Measurements from ENCODE around the gene ZNF385B. TPM values are rescaled to one million over a fixed set of nuclear protein-coding genes. Genes with fewer than 3 reads are reported as not detected.

The ZNF385B gene
- total RNA-seq, 2 donors from 2014 or later = not detected

- Mint-ChIP-seq H3K36me3 (no peaks in the 10 kb centered on the region), H3K27ac (no peak overlapping the region), H3K9me3 (peaks cover 0 to 6% of the 10 kb centered on the region in 2 donors)
- ATAC-seq (no peak), DNase-seq (ENCODE audit: low spot score in 2 of 2) (no peak)
Measured at GRCh38 chr2:179612108-179612507, 249.3 kb downstream of the ZNF385B start.

DNA sequence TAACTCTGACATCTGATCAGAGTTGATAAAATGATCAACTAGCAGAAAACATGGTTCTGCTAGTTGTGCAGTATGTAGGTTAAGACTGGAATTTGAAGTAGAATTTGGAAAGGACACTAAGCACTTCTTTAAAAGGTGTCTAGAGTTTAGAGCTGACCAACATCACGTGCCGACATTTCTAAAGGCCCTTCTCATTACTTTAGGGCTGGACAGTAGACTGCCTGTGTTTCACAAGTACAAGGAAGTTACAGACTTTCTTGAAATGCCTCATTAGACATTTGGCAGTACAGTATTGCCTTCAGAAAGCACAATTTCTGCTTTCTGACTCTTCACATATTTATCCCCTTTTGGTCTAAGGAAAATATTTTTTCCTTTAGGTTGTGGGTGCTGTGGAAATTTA, 255.3 kb downstream of the ZNF385B start:
- DNase-seq (ENCODE audit: low spot score in 2 of 2) = no peak
- Mint-ChIP-seq H3K27ac (no peak overlapping the region), H3K36me3 (no peaks in the 10 kb centered on the region), H3K9me3 (no peaks in the 10 kb centered on the region)
- no peak for ATAC-seq

DNA sequence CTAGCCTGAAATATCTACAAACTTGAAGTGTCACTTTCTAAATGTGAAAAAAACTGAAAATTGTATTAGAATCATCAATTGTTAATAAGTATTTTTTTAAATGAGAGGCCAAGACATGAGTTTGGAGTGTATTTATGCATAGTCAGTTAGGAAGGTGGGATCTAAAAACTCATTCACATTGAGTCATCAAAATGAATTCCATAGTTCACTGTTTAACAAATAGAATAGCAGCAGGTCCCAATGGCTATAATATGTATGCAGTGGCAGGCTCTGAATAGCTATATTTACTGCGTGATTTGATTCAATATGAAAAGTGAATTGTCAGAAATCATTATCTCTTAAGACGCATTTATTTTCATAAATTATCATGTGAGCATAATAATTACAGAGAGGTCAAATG, 256.1 kb downstream of the ZNF385B start:
- no peaks in the 10 kb centered on the region for H3K36me3 Mint-ChIP-seq
- H3K27ac Mint-ChIP-seq = no peak overlapping the region
- no peaks in the 10 kb centered on the region for H3K9me3 Mint-ChIP-seq
- DNase-seq (ENCODE audit: low spot score in 2 of 2) (no peak), ATAC-seq (no peak)

- Mint-ChIP-seq H3K9me3 (no peaks in the 10 kb centered on the region), H3K27ac (no peak overlapping the region), H3K36me3 (no peaks in the 10 kb centered on the region)
- DNase-seq (ENCODE audit: low spot score in 2 of 2) = no peak
- ATAC-seq = no peak
Measured at GRCh38 chr2:179604598-179604997, 256.8 kb downstream of the ZNF385B start.

DNA sequence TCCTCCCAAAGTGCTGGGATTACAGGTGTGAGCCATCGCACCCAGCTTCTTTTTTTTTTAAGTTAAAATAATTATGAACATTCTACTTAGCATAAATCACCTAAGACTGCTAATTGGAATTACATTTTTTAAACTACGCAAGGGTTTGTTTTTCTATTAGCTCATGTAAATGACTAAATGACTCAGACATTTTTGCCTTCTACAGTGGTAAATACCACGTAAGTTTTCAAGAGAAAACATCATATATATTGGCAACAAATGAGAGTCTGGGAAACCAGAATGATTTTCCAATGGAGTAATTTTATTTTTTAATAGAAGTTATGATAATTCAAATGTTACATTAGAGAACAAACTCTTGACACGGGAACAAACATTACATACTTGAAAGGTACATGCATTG, 259.0 kb downstream of the ZNF385B start:
- Mint-ChIP-seq H3K27ac (no peak overlapping the region), H3K36me3 (no peaks in the 10 kb centered on the region), H3K9me3 (no peaks in the 10 kb centered on the region)
- no peak for DNase-seq (ENCODE audit: low spot score in 2 of 2)
- no peak for ATAC-seq

DNA sequence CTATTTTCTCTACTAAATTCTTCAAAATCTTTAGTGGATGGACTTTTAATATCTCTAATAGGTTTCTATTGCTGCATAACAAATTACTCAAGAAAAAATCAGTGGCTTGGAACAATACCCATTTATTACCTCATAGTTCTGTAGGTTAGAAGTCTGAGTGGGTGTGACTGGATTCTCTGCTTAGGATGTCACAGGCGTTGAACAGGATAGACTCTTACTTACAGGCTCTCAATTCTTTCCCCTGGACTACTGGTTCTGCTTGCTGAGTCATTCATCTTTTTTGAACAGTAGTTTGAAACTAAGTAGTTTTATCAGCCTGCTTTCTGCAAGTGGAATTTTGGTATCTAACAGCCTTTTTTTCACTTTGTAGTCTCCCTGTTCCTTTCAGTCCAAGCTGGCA, 265.4 kb downstream of the ZNF385B start:
- Mint-ChIP-seq H3K36me3 (no peaks in the 10 kb centered on the region), H3K9me3 (no peaks in the 10 kb centered on the region), H3K27ac (no peak overlapping the region)
- DNase-seq (ENCODE audit: low spot score in 2 of 2) = no peak
- ATAC-seq = no peak

DNA sequence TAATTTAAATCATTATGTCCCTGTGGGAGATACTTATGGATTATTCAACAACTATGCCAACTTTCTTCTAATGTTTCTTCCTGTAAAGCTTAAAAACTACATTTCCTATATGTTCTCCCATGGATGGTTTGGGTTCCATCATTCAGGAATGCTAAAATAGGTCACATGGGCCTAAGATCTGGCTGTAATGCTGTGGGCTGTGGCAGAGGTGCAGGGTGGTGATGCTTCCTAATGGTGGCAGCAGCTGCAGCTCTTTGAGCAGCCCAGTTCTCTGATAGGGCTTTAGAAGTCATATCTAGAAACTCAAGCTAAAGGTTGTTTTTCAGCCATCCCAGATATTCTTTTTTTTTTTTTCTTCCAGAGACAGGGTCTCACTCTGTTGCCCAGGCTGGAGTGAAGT, 266.1 kb downstream of the ZNF385B start:
- DNase-seq (ENCODE audit: low spot score in 2 of 2) (no peak), ATAC-seq (no peak)
- no peaks in the 10 kb centered on the region for H3K36me3 Mint-ChIP-seq
- H3K27ac Mint-ChIP-seq = no peak overlapping the region
- no peaks in the 10 kb centered on the region for H3K9me3 Mint-ChIP-seq

DNA sequence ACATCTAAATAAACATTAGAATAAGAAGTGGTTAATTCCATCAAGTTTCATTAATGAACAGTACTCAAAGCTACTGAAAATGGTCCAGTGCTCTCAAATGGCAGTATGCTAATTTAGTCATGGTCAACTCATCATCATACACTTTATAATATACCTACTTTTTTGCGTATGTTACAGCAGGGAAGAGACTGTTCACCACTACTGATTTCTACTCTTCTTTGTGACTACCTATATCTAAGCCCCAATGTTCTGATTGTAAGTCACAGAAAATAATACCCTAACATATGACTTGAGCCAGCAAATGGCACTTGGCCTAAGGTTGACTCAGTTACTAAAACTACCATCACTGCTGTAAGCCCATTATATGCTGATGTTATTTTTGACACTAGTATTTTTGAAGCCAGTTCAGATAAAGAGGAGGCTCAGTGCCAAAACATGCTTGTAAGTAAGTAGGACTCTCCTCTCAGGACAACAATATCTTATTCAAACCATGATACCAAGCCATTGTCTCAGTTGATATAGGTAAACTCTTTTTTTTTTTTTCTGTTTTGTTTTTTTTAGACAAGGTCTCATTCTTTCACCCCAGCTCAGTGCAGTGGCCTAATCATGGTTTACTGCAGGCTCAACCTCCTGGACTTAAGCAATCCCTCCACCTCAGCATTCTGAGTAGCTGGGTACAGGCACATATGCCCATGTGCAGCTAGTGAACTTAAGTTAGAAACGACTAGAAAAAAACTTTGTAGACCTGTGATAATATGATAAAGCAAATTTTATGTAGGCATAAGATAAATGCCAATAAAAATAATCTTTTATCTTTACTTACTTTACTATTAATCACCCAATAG, 266.9 kb downstream of the ZNF385B start:
- ATAC-seq (no peak), DNase-seq (ENCODE audit: low spot score in 2 of 2) (no peak)
- Mint-ChIP-seq H3K36me3 (no peaks in the 10 kb centered on the region), H3K27ac (no peak overlapping the region), H3K9me3 (no peaks in the 10 kb centered on the region)

GRCh38 chr2:179593323-179593722, 268.1 kb downstream of the ZNF385B start:
- DNase-seq (ENCODE audit: low spot score in 2 of 2) = no peak
- Mint-ChIP-seq H3K9me3 (no peaks in the 10 kb centered on the region), H3K27ac (no peak overlapping the region), H3K36me3 (no peaks in the 10 kb centered on the region)
- ATAC-seq = no peak

GRCh38 chr2:179592167-179592936, 269.1 kb downstream of the ZNF385B start:
- no peak for DNase-seq (ENCODE audit: low spot score in 2 of 2)
- H3K27ac Mint-ChIP-seq = no peak overlapping the region
- no peaks in the 10 kb centered on the region for H3K9me3 Mint-ChIP-seq
- no peak for ATAC-seq
- no peaks in the 10 kb centered on the region for H3K36me3 Mint-ChIP-seq

DNA sequence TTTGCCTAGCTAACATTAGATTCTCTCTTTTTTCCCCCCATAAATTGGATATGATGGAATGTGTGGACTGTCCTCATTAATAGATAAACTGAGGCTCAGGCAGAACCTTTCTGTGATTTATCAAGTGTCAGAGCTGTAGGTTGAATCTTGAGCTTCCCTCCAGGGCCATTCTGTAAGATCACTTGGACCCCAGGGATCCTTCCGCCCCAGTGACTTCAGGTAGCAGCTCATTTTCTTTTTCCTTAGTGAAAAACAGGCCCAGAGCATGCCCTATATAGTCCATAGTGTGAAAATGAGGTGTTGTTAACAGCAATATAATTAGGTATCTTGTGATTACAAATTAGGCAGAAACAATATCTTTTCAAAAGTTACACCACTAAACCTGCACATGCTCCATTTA, 269.7 kb downstream of the ZNF385B start:
- DNase-seq (ENCODE audit: low spot score in 2 of 2) = no peak
- H3K27ac Mint-ChIP-seq = no peak overlapping the region

GRCh38 chr2:179588486-179589145, 272.8 kb downstream of the ZNF385B start:
- no peaks in the 10 kb centered on the region for H3K9me3 Mint-ChIP-seq
- H3K27ac Mint-ChIP-seq = no peak overlapping the region
- no peak for DNase-seq (ENCODE audit: low spot score in 2 of 2)
- ATAC-seq = no peak
- H3K36me3 Mint-ChIP-seq = no peaks in the 10 kb centered on the region

More for the DNA sequence above, 269.7 kb downstream of the ZNF385B start:
- ATAC-seq = no peak
- Mint-ChIP-seq H3K9me3 (no peaks in the 10 kb centered on the region), H3K36me3 (no peaks in the 10 kb centered on the region)

DNA sequence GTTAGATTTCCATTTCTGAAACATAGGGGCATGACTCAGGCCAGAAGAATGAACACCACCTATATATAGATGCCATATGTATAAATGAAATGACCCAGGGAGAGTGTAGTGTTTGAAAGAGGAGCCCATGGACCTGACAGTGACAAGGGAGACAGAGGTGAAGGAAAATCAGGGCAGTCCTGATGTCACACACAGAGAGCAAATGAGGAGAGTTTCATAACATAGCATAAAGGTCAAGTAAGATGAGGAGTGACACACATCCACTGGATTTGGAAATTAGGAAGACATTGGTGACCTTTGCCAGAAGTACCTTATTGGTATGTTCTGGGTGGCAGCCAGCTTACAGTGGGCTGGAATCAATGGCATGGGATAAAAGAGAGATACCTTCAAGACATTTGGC, 276.7 kb downstream of the ZNF385B start:
- H3K9me3 Mint-ChIP-seq = no peaks in the 10 kb centered on the region

GRCh38 chr2:179581605-179582004, 279.8 kb downstream of the ZNF385B start:
- DNase-seq (ENCODE audit: low spot score in 2 of 2) = no peak
- Mint-ChIP-seq H3K9me3 (no peaks in the 10 kb centered on the region), H3K27ac (no peak overlapping the region), H3K36me3 (no peaks in the 10 kb centered on the region)
- ATAC-seq = no peak

More for the DNA sequence above, 276.7 kb downstream of the ZNF385B start:
- H3K27ac Mint-ChIP-seq = no peak overlapping the region
- DNase-seq (ENCODE audit: low spot score in 2 of 2) (no peak), ATAC-seq (no peak)
- H3K36me3 Mint-ChIP-seq = no peaks in the 10 kb centered on the region

DNA sequence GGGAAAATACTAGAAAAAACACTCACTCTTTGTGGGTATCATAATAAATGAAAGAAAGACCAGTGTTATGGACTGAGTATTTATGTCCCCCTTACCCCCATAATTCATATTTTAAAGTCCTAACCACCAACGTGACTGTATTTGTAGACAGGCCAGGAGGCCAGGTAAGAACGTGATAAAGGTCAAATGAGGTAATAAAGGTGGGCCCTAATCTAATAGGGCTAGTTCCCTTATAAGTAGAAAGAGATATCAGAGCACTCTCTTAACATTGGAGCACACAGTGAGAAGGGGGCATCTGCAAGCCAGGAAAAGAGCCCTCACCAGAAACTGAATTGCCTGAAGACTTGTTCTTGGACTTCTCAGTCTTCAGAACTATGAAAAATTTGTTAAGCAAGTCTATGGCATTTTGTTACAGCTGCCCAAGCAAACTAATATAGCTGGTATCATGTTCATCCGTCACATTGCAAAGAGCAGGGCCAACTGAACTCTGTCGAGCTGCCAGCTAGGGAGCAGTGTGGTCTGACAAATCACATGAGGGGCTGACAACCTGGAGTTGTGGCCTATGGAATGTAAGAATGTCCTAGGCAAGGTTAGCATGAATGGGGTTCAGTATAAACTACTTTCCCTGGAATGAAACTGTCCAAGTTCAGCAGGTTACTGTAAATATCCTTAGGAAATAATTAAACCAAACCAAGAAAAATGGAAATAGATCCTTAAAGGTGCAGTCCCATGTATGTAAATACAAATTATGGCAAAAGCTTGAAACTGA, 280.9 kb downstream of the ZNF385B start:
- ATAC-seq (no peak), DNase-seq (ENCODE audit: low spot score in 2 of 2) (no peak)
- H3K36me3 Mint-ChIP-seq = no peaks in the 10 kb centered on the region
- no peak overlapping the region for H3K27ac Mint-ChIP-seq
- H3K9me3 Mint-ChIP-seq = no peaks in the 10 kb centered on the region

DNA sequence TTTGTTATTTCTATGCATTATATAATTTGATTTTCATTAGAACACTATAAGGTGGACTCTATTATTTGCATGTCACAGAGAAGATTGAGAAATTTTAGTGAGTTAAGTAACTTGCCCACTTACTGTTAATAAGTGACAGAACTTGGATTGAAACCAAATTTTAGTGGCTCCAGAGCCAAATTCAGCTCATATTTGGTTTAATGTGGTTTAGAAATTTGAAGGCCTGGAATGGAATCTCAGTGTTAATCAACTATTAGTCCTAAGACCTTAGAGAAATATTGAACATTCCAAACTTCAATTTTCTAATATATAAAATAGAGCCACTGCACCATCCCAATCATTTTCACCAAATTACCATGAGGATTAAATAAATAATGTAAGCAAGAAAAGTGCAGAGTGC, 281.6 kb downstream of the ZNF385B start:
- no peak for ATAC-seq
- no peaks in the 10 kb centered on the region for H3K36me3 Mint-ChIP-seq
- H3K9me3 Mint-ChIP-seq = no peaks in the 10 kb centered on the region

More for the DNA sequence above, 281.6 kb downstream of the ZNF385B start:
- no peak overlapping the region for H3K27ac Mint-ChIP-seq
- DNase-seq (ENCODE audit: low spot score in 2 of 2) = no peak

All from activated naive CD4-positive, alpha-beta T cell treated with anti-CD3 and anti-CD28 coated beads, Interleukin-2, amount 50 U/mL, for 72 hours (primary cell).